Ishikawa (cell line): ENCODE data around the gene ZNF225.

Experiments
- CEBPB ChIP-seq: IDR thresholded peaks from 2 replicates; pipeline ENCODE4 v1.6.1; 2012
- CREB1 ChIP-seq: IDR thresholded peaks from 2 replicates; pipeline ENCODE4 v1.6.1; 2012; ENCODE audit warnings: low read depth
- EGR1 ChIP-seq: IDR thresholded peaks from 2 replicates; pipeline ENCODE4 v1.6.1; 2012
- EP300 ChIP-seq: IDR thresholded peaks from 2 replicates; pipeline ENCODE4 v1.6.1; 2012; ENCODE audit warnings: borderline replicate concordance
- MAX ChIP-seq: IDR thresholded peaks from 2 replicates; pipeline ENCODE4 v1.6.1; 2012
- NFIC ChIP-seq: IDR thresholded peaks from 2 replicates; pipeline ENCODE4 v1.6.1; 2012
- RAD21 ChIP-seq: IDR thresholded peaks from 2 replicates; pipeline ENCODE4 v1.6.1; 2012; ENCODE audit warnings: low read depth
- REST ChIP-seq: IDR thresholded peaks from 2 replicates; pipeline ENCODE4 v1.6.1; 2012; ENCODE audit warnings: low read depth, mild to moderate bottlenecking
- TAF1 ChIP-seq: IDR thresholded peaks from 2 replicates; pipeline ENCODE4 v1.6.1; 2012; ENCODE audit warnings: low read depth, mild to moderate bottlenecking
- TCF12 ChIP-seq: IDR thresholded peaks from 2 replicates; pipeline ENCODE4 v1.6.1; 2012; ENCODE audit warnings: low read depth
- TEAD4 ChIP-seq: IDR thresholded peaks from 2 replicates; pipeline ENCODE4 v1.6.1; 2012
- USF1 ChIP-seq: IDR thresholded peaks from 2 replicates; pipeline ENCODE4 v1.6.1; 2012
- YY1 ChIP-seq: IDR thresholded peaks from 2 replicates; pipeline ENCODE4 v1.6.1; 2012; ENCODE audit warnings: low read depth

GRCh38 chr19:44071824-44072542 lies 41.2 kb upstream of the ZNF225 start, which contains the start of gene ZNF284:
- TF ChIP-seq RAD21 (peak; percentile 7; the same call in 1 of the 2 replicates), MAX (peak; percentile 68), REST (no peak), TCF12 (no peak; the same call in 1 of the 2 replicates), TAF1 (peak; percentile 40; the same call in 1 of the 2 replicates), CREB1 (peak; percentile 69), USF1 (no peak), EP300 (no peak), TEAD4 (no peak), CEBPB (no peak), NFIC (no peak), YY1 (0 out of 2 replicates have a peak, but pooled peaks have one; percentile 13), EGR1 (no peak)
